GM21529 (cell line): ENCODE results near the gene CCDC93.

Experiments used
- ATAC-seq: cut with Tn5 transposase; IDR thresholded peaks from one replicate; pipeline ENCODE4 v1.9.1; 2021; ENCODE audit not compliant: unreplicated experiment

The CCDC93 gene

DNA sequence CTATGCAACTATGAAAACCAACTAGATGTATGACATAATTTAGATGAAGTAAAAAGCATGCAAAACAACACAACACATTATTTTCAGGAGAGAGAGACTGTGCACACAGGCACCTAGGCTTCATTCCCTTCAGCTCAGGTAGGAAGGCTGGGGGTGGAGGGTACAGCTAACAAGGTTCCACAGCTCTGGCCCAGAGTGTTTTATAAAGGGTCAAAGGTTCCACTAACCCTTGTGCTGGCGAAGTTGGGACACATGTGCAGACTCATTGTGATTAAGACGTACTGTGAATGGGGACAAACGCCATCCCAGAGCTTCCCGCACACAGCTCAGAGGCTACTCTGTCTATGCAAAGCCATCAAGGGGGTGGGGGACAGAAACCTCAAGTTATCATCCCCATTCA is 19.1 kb downstream of the CCDC93 start:
- no peak for ATAC-seq

DNA sequence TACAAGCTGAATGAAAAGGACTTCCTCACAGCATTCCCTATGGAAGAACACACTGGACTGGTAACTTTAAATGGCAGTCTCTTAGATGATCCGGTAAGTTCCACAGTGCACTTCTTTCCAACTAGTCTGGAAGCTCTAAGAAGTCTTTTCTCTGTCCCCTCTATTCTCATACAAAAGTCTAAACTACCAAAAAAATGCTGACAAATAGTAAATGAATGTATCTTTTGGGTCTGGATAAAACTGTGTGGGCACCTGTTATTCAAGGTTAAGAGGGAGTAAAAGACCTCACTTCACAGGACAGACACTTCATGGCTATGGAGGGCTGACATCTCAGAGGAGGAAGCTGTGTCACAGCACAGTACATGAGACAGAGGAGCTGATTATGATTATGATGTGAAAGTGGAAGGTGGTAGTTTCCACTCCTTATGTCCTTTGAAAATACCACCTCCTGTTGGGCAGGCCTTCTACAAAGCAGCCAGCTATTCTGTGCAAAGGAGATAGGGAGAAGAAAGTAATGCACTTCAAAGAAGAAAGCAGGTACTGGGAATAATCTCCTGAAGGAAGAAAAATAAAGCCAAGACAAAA is 23.9 kb downstream of the CCDC93 start:
- no peak for ATAC-seq

DNA sequence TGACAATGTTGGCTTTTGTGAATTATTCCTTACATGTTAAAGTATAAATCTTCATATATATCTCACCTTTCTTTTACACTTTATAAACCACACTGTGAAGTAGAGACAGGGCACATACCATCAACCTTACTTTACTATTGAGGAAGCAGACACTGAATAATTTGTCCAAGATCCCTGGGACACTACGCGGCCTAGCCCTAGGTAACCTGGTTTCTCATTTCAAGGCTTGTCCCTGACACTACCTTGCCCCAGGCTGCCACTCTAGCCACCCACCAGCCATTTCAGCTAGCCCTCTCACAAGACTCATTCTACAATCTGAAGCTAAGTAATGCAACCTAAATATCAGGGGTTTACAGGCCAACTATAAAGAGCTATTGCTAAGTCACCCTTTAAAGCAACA is 26.7 kb downstream of the CCDC93 start:
- no peak for ATAC-seq

DNA sequence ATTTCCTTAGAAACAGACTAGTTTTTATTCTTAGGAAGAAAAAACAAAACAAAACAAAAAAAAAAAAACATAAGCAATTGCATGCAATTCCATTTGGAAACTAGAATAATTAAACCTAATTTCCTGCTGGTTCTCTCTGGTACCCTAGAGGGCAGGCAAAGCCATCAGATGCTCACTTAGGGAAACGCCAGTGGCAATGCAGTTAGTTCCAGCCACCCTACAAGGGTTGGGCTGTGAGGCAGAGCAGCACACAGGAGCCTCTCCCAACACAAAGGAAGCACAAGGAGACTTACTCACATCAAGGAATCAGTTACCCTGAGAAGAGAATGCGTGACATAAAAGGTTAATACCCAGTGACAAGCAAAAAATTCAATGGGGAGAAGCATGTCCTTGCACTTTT is 28.8 kb downstream of the CCDC93 start:
- ATAC-seq: no peak

DNA sequence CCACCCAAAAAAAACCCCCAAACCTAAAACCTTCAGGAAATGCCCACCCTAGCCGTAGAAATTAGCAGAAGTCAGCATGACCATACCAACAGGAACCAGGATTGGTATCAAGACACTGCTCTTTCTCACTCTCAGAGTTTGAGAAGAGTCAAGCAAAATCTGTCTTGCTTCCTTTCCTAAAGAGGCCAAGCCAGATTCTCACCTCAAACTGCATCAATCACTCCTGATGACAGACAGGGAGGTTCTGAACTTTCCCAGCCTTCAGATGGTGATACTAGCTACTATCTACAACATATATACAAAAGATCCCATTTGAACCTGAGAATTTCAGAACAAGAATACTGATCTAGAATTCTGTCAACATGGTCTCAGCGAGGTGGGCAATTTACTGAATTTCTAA is 29.7 kb downstream of the CCDC93 start:
- ATAC-seq: no peak

DNA sequence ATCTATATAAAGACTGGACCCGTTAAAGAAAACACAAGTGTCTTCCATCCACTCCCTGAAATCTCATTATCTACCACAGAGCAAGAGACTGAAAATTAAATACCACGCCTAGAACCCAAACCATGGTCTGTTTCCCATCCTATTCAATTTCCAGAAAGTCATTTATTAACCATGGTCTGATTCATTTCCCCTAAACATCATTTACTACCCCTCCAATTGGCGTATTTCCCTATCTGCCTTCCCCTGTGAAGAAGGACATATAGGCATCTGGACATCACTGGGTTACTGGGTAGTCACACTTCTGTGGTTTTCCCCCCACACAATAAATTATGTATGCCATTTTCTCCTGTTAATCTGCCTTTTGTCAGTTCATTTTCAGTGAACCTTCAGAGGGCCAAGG is 30.8 kb downstream of the CCDC93 start:
- no peak for ATAC-seq

DNA sequence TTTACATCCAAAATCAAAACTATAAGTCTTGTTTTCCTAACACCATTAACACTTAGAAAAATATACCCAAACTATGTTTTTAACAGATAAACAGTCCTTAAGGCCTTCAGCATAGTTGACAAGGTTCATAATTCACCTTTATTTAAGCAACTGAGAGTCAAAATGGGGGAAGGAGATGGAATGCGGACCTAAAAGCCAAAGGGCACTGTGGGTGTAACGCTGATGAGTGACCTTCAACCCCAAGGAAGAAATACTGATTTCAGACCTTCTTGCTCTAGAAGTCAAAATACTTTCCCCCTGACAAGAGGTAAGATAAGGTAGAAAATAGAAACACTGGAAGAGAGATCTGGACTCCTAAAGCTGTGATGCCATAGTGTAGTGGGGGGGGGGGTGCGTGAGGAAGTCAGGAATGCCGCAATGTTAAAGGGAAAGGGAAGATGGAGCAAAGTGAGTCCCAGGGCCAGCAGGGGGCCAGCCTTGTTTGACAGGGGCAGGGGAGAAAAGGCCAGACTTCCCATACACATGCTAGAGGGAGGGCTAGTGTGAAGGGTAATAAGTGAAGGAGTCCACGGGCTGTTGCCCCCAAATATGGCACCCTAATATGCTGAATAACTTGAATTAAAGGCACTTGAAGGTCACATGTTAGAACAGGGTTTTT is 31.4 kb downstream of the CCDC93 start:
- no peak for ATAC-seq

GRCh38 chr2:117981810-117982209 is 32.1 kb downstream of the CCDC93 start:
- no peak for ATAC-seq

DNA sequence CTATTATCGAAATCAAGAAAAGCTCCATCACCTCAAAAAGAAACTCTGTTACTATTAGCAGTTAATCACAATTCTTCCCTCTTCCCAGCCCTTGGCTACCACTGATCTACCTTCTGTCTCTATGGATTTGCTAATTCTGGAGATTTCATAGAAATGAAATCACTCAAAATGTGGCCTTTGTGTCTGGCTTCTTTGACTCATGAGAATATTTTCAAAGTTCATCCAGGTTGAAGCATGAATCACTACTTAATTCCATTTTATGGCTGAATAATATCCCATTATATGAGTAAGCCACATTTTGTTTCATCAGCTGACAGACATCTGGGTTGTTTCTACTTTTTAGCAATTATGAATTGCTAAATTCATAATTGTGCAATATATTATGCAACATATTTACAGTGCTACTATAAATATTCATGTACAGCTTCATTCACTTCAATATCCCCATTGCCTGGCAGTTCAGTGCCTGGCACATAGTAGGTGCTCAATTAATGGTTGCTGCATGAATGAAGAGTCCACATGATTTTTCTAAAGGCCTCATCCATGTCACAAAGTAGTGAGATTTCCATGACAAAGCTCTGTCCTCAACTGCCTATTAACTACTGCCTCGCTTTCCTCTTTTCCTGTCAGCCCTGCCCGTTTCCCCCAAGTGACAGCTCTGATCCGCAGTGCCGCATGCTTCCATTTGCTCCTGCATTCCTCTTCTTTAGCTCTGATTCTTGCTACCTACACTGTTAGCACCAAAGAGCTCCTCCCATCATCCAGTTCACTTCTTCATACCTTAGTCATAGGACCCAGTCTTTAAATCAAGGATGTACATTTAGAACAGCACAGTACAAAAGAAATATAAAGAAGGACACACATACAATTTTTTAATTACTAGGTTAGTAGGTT is 32.8 kb downstream of the CCDC93 start:
- ATAC-seq: no peak

GRCh38 chr2:117979911-117980701 is 33.8 kb downstream of the CCDC93 start:
- ATAC-seq: no peak

DNA sequence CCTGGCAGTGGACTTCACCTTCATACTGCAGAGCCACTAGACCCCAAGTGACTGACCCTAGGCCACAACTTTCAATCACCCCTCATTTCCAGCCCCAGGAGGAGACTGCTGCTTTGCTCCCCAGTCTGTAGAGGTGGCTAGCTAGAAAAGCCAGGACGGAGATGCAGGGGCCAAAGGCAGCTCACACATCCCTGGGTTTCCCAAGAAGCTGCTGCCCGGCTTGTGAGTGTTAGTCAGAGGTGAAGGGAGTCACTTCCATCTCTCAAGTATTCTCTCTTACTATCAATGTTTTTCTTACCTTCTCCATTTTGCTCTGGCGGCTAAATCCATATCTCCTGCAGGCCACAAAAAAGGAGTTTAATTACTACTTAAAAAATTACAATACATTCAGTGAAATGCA is 36.2 kb downstream of the CCDC93 start:
- no peak for ATAC-seq

DNA sequence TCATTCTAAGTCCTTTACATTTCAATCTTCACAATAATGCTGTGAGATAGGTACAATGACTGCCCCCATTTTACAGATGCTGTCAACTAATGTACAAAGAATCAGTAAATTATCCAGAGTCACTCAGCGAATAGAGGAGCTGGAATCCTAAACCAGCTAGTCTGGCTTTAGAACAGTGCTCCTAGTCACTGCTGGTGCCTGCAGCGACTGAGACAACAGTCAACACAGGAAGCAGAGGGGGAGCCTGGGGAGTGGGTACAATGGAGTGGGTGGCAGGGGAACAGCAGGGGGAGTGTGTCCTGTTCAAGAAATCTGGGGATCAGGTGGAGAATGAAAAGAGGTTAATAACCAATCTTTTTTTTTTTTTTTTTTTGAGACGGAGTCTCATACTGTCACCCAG is 37.3 kb downstream of the CCDC93 start:
- no peak for ATAC-seq

GRCh38 chr2:117973498-117974082 is 40.3 kb downstream of the CCDC93 start:
- no peak for ATAC-seq

GRCh38 chr2:117972476-117973123 is 41.3 kb downstream of the CCDC93 start:
- no peak for ATAC-seq

- ATAC-seq: no peak
Observed at GRCh38 chr2:117968722-117969121, 45.1 kb downstream of the CCDC93 start.

- ATAC-seq: no peak
Observed at GRCh38 chr2:117967977-117968718, 45.7 kb downstream of the CCDC93 start.

DNA sequence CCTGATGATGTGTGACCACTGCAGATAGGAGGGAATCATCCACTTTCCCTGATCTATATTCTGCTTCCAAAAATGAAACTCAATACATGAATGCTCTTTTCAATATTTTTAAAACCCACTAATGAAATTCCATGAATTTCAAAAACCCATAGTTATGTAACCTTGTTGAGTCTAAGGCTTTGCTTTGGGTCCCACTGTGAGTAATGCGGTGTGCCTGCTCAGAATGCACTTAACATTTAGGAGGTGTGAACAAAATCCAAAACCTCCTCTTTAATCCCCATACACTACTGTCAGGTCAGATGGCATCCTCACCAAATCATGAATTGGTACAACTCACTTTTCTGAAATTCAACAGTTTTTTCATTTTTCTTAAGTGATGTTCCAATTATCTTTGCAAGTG is 50.4 kb downstream of the CCDC93 start:
- ATAC-seq: no peak

GRCh38 chr2:117961201-117961600 is 52.7 kb downstream of the CCDC93 start:
- ATAC-seq: no peak

DNA sequence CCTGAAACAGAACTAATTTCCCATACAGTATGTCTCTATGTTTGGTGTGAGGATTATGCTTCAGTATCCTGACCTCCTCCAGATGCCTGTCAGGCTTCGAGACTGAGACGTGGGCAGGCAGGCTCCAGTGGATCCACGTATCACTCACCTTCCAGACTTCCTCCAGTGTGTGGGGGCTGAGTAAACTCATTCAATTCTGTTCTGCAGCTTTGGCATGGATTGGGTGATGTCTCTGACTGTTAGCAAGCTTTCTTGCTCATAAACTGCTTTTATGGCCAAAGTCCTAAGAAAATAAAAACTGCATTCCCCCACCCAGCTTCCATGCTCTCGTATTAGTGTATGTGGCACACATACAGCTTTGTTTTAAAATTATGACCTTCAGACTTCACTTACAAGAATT is 53.6 kb downstream of the CCDC93 start:
- no peak for ATAC-seq

GRCh38 chr2:117958186-117958585 is 55.7 kb downstream of the CCDC93 start:
- no peak for ATAC-seq
